SK-N-SH treated with all-trans-retinoic acid at 6 μM for 48 hours (cell line): ENCODE measurements around the gene ACO2.
A peak's percentile ranks its signal among the peaks of the same experiment; 100 is the strongest.

Source experiments
- ATAC-seq: fragments of 200-7000 bp; cut with Tn5 transposase; 3 replicates; pipeline ENCODE4 v1.9.1; 2020; ENCODE audit warnings: mild to moderate bottlenecking, moderate library complexity
- ARNTL ChIP-seq: fragments of 450-650 bp; formaldehyde crosslinking; IDR thresholded peaks from 2 replicates; pipeline ENCODE4 v1.5.0; 2020; ENCODE audit warnings: low read depth, mild to moderate bottlenecking, moderate library complexity, borderline replicate concordance
- BACH2 ChIP-seq: fragments of 250-450 bp; sonication (Bioruptor Pico); IDR thresholded peaks from 2 replicates; pipeline ENCODE4 v1.9.0; 2021; ENCODE audit warnings: mild to moderate bottlenecking, borderline replicate concordance
- CSDC2 ChIP-seq: fragments of 250-450 bp; sonication (Bioruptor Pico); IDR thresholded peaks from 2 replicates; pipeline ENCODE4 v1.5.0; 2020; ENCODE audit warnings: mild to moderate bottlenecking, moderate library complexity
- CSRNP3 ChIP-seq: fragments of 250-450 bp; sonication (Bioruptor Pico); IDR thresholded peaks from 2 replicates; pipeline ENCODE4 v1.5.1; 2021; ENCODE audit warnings: mild to moderate bottlenecking, moderate library complexity
- ESRRG ChIP-seq: fragments of 250-450 bp; sonication (Bioruptor Pico); IDR thresholded peaks from 2 replicates; pipeline ENCODE4 v1.6.1; 2021; ENCODE audit warnings: mild to moderate bottlenecking
- GLIS3 ChIP-seq: fragments of 250-450 bp; sonication (Bioruptor Pico); IDR thresholded peaks from 2 replicates; pipeline ENCODE4 v1.5.0; 2020; ENCODE audit warnings: mild to moderate bottlenecking, moderate library complexity
- ISL1 ChIP-seq: fragments of 250-450 bp; sonication (Bioruptor Pico); IDR thresholded peaks from 2 replicates; pipeline ENCODE4 v2.1.2; 2022; ENCODE audit warnings: mild to moderate bottlenecking, moderate library complexity
- OSR1 ChIP-seq: fragments of 250-450 bp; sonication (Bioruptor Pico); IDR thresholded peaks from 2 replicates; pipeline ENCODE4 v1.8.0; 2022; ENCODE audit warnings: moderate library complexity, mild to moderate bottlenecking, inconsistent platforms
- PATZ1 ChIP-seq: fragments of 250-450 bp; sonication (Bioruptor Pico); IDR thresholded peaks from 2 replicates; pipeline ENCODE4 v1.8.0; 2020; ENCODE audit warnings: mild to moderate bottlenecking, moderate library complexity, borderline replicate concordance
- POU6F1 ChIP-seq: fragments of 250-450 bp; sonication (Bioruptor Pico); IDR thresholded peaks from 2 replicates; pipeline ENCODE4 v1.8.0; 2021; ENCODE audit warnings: low read depth, mild to moderate bottlenecking, moderate library complexity, borderline replicate concordance
- PPARA ChIP-seq: fragments of 250-450 bp; sonication (Bioruptor Pico); IDR thresholded peaks from 2 replicates; pipeline ENCODE4 v1.5.0; 2020; ENCODE audit warnings: mild to moderate bottlenecking, borderline replicate concordance
- RARB ChIP-seq: fragments of 250-450 bp; sonication (Bioruptor Pico); IDR thresholded peaks from 2 replicates; pipeline ENCODE4 v1.8.0; 2021; ENCODE audit warnings: mild to moderate bottlenecking, moderate library complexity
- SNAI2 ChIP-seq: fragments of 250-450 bp; sonication (Bioruptor Pico); IDR thresholded peaks from 2 replicates; pipeline ENCODE4 v1.5.0; 2020; ENCODE audit warnings: mild to moderate bottlenecking, moderate library complexity
- TCF4 ChIP-seq: fragments of 250-450 bp; sonication (Bioruptor Pico); IDR thresholded peaks from 2 replicates; pipeline ENCODE4 v1.8.0; 2021; ENCODE audit warnings: mild to moderate bottlenecking, moderate library complexity, borderline replicate concordance
- TOX ChIP-seq: fragments of 250-450 bp; sonication (Bioruptor Pico); IDR thresholded peaks from 2 replicates; pipeline ENCODE4 v1.8.0; 2021; ENCODE audit warnings: mild to moderate bottlenecking, moderate library complexity, borderline replicate concordance
- ZC3H10 ChIP-seq: fragments of 250-450 bp; sonication (Bioruptor Pico); IDR thresholded peaks from 2 replicates; pipeline ENCODE4 v1.5.1; 2021; ENCODE audit warnings: mild to moderate bottlenecking, moderate library complexity
- ZFP3 ChIP-seq: fragments of 250-450 bp; sonication (Bioruptor Pico); IDR thresholded peaks from 2 replicates; pipeline ENCODE4 v1.5.0; 2020; ENCODE audit warnings: mild to moderate bottlenecking, moderate library complexity
- ZFP30 ChIP-seq: fragments of 450-650 bp; formaldehyde crosslinking; IDR thresholded peaks from 2 replicates; pipeline ENCODE4 v1.5.0; 2022; ENCODE audit warnings: mild to moderate bottlenecking, moderate library complexity
- ZNF565 ChIP-seq: fragments of 450-650 bp; formaldehyde crosslinking; conservative IDR thresholded peaks from 2 replicates; pipeline ENCODE4 v1.5.0; 2020; ENCODE audit warnings: low read depth, mild to moderate bottlenecking, moderate library complexity
- ZNF70 ChIP-seq: fragments of 450-650 bp; formaldehyde crosslinking; IDR thresholded peaks from 2 replicates; pipeline ENCODE4 v1.5.0; 2020; ENCODE audit warnings: mild to moderate bottlenecking, moderate library complexity
- ZNF8 ChIP-seq: fragments of 450-650 bp; formaldehyde crosslinking; IDR thresholded peaks from 2 replicates; pipeline ENCODE4 v1.5.0; 2020; ENCODE audit warnings: mild to moderate bottlenecking, moderate library complexity
- TF ChIP-seq, protein P1 (sequence below): fragments of 250-450 bp; sonication (Bioruptor Pico); IDR thresholded peaks from 2 replicates; pipeline ENCODE4 v1.5.0; 2020; ENCODE audit warnings: mild to moderate bottlenecking, moderate library complexity

The ACO2 gene

GRCh38 chr22:41562461-41562860 is 93.5 kb downstream of the ACO2 start:
- no peak for ATAC-seq
- no peak for TF ChIP-seq TCF4
- TF ChIP-seq CSDC2 (CRISPR knock-in tag): no peak
- no peak for TF ChIP-seq CSRNP3
- TF ChIP-seq ARNTL: no peak
- no peak for TF ChIP-seq POU6F1 (CRISPR knock-in tag)
- TF ChIP-seq PPARA (CRISPR knock-in tag): no peak
- no peak for TF ChIP-seq TOX (CRISPR knock-in tag)
- TF ChIP-seq ZC3H10 (CRISPR knock-in tag): no peak
- no peak for TF ChIP-seq BACH2 (CRISPR knock-in tag)
- no peak for TF ChIP-seq OSR1 (CRISPR knock-in tag)
- TF ChIP-seq ZNF8: no peak
- TF ChIP-seq PATZ1 (CRISPR knock-in tag): no peak
- no peak for TF ChIP-seq RARB
- no peak for TF ChIP-seq ISL1 (CRISPR knock-in tag)
- no peak for TF ChIP-seq ZFP3 (CRISPR knock-in tag)
- no peak for TF ChIP-seq GLIS3 (CRISPR knock-in tag)
- no peak for TF ChIP-seq ZNF565 (CRISPR knock-in tag)
- TF ChIP-seq ESRRG (CRISPR knock-in tag): no peak
- no peak for TF ChIP-seq ZFP30 (CRISPR knock-in tag)
- TF ChIP-seq, protein P1, sequence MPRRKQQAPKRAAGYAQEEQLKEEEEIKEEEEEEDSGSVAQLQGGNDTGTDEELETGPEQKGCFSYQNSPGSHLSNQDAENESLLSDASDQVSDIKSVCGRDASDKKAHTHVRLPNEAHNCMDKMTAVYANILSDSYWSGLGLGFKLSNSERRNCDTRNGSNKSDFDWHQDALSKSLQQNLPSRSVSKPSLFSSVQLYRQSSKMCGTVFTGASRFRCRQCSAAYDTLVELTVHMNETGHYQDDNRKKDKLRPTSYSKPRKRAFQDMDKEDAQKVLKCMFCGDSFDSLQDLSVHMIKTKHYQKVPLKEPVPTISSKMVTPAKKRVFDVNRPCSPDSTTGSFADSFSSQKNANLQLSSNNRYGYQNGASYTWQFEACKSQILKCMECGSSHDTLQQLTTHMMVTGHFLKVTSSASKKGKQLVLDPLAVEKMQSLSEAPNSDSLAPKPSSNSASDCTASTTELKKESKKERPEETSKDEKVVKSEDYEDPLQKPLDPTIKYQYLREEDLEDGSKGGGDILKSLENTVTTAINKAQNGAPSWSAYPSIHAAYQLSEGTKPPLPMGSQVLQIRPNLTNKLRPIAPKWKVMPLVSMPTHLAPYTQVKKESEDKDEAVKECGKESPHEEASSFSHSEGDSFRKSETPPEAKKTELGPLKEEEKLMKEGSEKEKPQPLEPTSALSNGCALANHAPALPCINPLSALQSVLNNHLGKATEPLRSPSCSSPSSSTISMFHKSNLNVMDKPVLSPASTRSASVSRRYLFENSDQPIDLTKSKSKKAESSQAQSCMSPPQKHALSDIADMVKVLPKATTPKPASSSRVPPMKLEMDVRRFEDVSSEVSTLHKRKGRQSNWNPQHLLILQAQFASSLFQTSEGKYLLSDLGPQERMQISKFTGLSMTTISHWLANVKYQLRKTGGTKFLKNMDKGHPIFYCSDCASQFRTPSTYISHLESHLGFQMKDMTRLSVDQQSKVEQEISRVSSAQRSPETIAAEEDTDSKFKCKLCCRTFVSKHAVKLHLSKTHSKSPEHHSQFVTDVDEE (CRISPR knock-in tag): no peak
- TF ChIP-seq, all 23 proteins: peak for 0

- ATAC-seq: peak; percentile 49
- TF ChIP-seq PATZ1 (CRISPR knock-in tag) (no peak), TOX (CRISPR knock-in tag) (no peak), SNAI2 (CRISPR knock-in tag) (no peak), POU6F1 (CRISPR knock-in tag) (no peak), ESRRG (CRISPR knock-in tag) (no peak), ZNF70 (CRISPR knock-in tag) (no peak), RARB (no peak), TCF4 (no peak), GLIS3 (CRISPR knock-in tag) (no peak), ARNTL (no peak), CSDC2 (CRISPR knock-in tag) (no peak), CSRNP3 (no peak), ZFP3 (CRISPR knock-in tag) (no peak), BACH2 (CRISPR knock-in tag) (no peak)
- TF ChIP-seq, protein P1 (CRISPR knock-in tag): no peak
- TF ChIP-seq, all 23 proteins: peak for 0
These were observed 94.3 kb downstream of the ACO2 start for GRCh38 chr22:41563051-41563711.
